Stimulated activated CD4-positive, alpha-beta T cell treated with anti-CD3 and anti-CD28 coated beads, Interleukin-2, amount 100 ng/mL, for 4 hours (primary cell): ENCODE measurements around the gene SAE1.
"Not testable (repeated sequence)": the region's sequence is repeated elsewhere in the genome, so short reads cannot be mapped to it uniquely, and the experiment has no call there.

Experiments
- DNase-seq: peaks from one replicate; pipeline ENCODE4 v3.0.0-alpha.2; 2020; ENCODE audit warnings: low read depth

The SAE1 gene

DNA sequence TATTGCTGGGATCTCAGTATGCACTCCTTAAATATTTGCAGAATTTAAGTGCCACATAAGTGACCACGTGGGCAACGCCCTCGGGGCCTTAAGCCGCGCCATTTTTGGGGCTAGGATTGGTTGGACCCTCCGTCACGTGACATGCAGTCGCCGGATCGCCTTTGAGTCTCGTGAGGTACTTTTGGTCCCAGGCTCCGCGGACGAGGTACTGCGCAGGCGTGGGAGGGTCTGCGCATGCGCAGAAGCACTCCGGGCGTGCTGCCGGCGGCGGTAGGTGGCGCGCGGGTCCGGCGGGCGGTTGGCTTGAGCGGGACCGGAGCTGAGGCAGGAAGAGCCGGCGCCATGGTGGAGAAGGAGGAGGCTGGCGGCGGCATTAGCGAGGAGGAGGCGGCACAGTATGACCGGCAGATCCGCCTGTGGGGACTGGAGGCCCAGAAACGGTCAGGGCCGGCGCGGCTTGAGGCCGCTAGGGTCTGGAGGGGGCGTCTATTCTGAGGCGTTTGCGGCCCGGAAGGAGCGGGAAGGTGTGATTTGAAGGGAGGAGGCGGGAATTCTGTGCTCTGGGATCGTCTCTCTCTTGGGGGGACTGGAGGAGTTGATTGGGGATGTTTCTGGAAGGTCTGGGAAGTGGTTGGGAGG, at the start of gene SAE1:
Gene SAE1 (plus strand): TSS at position 247 of the 639 bp plus-strand sequence. CDS start 96 bp downstream, at position 343.
- DNase-seq = peak; percentile 80

DNA sequence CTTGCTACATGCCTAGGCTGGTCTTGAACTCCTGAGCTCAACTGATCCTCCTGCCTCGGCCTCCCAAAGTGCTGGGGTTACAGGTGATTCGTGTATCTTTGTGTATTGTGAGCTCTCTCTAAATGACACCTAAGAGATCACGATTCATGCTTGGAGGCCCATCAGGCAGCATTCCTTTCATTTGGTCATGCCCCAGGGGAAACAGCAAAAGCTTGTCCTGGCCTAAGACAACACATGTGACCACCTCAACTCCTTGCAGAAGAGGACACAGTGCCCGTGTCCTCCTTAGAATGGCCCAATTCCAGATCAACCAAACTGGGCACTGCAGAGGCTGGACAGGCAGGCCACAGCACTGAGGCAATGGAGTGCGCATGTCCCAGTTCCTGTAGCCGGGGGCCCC, 49.5 kb upstream of the SAE1 start:
- DNase-seq = no peak

DNA sequence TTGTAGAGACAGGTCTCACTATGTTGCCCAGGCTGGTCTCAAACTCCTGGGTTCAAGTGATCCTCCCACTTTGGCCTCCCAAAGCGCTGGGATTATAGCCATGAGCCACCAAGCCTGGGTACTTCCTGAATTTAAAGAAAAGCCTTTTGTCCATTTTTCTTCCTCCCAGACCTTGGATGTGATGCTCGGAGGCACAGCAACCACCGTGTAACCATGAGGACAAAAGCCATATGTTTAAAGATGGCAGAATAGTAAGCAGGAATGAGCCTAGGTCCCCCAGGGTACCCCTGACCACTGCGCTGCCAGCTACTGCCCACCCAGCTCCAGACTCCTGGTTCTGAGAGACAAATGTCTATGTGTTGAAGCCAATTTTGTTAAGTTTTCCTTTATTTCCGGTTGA, 48.1 kb upstream of the SAE1 start:
- no peak for DNase-seq

DNA sequence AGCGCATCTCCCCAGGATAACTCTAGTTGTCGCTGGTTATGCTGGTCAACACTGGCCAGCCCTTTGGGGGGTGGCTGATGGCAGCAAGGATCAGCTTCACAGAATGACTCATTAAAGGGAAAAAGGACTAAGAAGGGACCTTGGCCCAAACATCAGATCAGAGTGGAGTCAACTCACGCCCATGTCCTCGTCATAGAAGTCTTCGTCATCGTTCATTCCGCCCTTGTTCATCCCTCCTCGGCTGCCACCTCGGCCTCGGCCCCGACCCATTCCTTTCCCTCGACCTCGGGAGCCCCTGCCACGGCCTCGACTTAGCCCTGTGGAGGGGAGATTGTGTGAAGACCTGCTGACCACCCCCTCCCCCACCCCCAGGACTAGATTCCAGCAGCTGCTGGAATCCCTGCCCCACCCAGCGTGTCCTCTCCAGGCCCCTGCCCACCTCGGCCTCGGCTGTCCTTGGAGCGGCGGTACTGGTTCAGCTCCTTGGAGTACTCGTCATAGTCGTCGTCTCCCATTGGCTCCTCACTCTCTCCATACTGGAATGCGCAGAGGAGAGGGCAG, 45.7 kb upstream of the SAE1 start:
- DNase-seq = no peak

DNA sequence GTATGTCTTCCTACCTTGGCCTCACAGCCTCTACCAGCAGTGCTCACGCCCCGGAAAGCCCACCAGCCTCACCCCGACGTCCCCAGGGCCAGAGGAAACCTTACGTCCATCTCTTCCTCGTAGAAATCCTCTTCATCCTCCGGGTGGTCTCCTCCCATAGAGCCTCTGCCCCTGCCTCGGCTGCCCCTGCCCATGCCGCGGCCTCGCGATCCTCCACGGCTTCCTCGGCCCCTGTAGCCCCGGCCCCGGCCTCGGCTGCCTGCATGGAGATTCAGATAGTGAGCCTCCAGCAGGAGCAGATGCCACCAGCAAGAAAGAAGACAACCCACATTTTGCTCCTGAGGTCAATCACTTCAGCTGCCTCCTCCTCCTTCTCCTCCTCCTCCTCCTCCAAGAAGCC, 44.4 kb upstream of the SAE1 start:
- no peak for DNase-seq

DNA sequence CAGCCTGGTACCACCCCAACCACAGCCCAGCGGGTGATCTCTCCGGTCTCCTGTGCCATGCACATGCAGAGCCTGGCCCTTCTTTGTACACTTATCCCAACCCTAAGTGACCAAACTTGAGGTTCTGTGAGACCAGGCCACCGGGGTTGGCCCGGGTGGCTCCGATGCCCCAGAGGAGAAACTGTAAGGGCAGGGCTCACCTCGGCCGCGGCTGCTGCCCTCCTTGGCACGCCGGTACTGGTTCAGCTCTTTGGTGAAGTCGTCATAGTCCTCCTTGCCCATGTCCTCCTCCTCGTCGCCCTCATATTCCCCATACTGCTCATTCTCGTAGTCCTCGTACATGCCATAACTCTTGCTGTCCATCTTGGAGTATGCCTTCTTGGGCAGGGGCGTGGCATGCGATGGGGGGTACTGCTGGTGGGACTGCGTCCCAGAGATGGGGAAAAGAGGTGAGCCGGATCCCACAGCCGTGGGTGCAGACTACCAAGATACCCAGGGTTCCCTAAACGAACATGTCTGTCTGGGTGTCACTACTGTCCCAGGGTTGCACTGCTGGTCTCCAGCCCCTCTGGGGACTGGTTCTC, 40.8 kb upstream of the SAE1 start:
- DNase-seq = no peak

DNA sequence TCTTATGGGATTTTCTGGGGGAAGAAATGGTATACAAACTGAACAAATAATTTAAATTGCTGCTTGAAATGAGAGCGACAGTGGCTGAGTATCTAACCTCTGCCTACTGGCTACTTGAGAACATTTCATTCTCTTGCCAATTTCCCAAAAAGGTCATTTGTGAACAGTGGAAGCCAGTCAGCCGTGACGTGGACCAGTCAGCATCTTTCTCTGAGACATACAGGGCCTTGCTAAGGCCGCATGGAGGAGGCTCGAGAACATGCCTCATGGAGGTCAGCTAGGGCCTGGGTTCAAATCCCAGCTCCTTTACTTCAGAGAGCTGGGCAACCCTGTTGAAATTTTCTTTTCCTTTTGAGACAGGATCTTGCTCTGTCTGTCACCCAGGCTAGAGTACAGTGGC, 37.4 kb upstream of the SAE1 start:
- no peak for DNase-seq

DNA sequence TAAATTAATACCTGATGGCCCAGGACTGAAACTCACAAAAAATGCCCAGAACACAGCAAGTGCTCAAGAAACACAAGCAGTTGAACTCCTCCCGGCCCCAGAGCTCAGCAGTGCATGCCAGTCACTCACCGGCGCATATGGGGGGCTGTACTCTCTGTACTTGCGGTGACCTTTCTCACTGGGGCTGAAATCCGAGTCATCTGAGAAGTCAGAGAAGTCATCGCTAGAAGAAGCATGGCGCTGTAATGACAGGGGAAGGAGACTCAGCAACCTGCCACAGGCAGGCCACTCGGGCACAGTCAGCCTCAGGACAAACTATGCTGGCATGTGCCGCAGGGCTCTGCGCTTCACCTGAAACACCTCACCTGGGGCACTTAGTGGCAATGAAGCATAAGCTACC, 36.8 kb upstream of the SAE1 start:
- DNase-seq = no peak

DNA sequence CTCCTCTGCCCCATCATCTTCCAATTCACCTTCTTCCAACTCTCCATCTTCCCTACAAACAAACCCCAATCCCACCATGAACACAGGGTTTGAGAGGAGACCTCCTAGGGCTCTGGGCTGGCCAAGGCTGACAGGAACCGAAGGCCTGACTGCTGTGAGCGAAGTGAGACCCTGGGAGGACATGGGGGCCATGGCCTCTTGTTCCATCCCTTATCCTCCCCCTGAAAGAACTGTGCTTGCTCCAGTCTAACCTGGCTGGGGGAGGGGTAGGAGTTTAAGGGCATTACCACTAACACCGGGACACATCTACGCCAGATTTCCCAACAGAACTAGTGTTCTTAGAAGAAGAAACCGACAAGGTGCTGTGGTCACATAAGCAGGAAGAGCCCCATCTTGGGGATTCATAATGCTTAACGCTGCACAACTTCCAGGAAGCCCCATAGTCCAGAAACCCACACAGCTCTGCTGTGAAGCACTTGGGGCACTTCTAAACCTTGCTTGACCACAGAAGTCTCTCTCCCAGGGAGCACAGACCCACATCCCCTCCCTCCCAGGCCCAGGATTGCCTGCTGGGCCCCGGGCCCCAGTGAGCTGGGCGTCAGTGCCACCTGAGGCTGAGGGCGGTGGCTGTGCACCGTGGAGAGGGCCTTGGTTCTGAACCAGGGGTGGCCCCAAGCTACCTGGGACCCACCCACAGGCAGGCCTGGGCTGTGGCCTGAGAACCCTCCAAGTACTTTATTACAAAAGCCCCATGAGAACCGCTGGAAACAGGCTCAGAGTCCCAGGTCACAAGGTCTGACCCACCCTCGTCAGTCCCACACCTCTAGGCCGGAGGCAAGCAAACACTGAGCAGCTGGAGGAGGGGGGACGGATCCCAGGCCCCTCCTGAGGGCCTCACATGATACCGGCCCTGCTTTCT, 35.8 kb upstream of the SAE1 start:
- no peak for DNase-seq

DNA sequence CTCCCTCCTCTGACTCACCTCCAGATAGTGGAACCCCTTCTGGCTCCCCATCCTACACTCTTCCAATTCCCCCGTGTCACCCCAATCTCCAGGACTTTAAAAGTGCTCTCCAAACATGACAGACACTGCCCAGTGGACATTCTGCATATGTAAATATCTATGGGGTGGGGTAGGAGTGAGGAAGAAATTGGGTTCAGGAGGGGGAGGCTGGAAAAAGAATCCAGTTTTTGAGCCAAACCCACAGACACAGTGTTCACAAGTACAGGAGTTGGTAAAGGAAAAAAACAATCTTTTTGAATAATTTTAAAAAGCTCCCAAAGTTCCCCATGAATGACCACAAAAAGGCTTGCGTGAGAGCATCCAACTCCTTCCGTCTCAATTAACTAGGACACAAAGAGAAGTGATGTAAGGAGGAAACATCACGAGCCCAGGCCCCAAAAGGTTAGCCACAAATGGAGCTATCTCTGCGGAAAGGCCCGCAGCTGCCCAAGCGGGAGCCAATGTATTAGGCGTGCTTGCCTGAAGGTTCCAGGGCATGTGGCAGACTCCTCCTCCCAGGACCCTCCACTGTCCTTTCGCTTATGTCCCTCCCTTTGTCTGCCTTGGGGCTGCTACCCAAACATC, 35.0 kb upstream of the SAE1 start:
- DNase-seq = no peak

DNA sequence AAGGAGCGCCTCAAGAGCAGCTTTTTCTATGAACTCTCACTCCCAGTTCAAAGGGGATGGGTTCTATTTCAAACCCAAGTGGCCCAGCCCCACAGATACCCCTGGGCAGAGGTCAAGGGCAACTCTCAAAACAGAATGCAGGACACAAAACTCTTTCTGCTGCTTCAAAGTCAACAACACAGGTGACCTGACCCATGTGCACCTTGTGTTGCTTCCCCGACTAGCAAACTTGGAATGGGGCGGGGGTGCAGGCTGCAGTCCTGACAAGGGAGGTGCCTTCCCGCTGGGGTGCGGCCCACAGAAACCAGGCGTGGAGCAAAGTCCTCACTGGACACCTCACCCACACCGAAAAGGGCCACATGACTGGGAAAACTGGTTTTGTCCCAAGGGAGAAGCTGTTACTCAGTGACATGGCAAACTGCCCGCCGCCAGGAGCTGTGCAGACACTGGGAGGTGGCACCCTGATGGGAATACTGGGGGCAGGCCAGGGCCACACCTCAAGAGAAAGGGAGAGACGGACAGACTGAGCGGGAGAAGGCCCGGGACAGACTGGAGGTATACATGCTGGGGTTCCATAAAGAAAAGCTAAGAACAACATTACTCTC, 34.4 kb upstream of the SAE1 start:
- DNase-seq = no peak

DNA sequence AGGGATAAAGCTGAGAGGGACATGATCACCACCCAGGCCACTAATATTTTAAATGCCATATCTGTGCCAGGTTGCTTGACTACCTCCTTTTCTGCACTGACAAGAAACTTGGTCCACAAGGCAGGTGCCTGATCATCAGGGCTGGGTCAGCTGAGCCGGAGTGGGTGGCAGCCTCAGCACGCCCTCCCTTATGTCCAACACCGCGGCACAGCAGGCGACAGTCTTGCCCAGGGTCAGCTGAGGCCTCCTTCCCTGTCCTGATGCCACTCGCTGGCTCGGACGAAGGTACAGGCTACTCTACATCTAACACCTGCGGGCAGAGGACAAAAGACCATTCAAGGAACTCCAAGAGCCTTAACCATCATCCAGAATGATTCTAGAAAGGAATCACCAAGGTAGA, 33.9 kb upstream of the SAE1 start:
- DNase-seq = no peak

DNA sequence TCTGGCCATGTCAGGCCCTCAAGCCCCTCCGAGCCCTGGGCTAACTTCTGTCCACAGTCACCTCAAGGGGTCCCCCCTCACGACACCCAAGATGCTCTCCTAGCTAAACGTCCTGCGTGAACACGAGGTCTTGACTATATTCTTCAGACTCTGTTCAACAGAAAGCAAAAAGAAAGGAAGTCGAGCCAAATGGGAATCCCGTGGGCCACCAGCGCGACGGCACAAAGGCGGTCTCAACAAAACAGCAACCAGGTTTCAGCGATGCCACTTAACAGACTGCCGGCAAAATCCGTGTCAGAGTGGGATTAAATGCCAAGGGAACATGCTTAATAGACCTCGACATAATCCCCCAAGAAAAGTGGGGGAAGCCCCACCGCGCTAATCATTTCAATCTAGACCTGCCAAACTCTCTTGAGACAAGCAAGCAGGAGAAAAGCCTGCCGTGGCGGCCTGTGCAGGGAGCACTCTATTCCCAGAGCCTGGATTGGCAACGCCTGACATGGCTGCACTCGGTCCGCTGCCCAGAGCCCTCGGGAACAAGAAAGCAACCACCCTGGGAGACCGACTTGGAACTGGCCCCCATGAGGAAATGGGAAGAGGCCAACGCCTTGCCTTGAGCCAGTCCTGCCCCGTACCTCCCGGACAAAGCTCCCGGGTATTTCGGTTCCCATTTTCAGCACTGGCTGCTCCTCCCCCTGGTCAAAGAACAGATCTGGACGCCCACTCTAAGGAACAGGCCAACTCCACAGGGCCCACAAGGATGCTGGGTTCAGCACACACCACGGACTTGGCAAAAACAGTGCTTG, 33.0 kb upstream of the SAE1 start:
- DNase-seq = no peak

DNA sequence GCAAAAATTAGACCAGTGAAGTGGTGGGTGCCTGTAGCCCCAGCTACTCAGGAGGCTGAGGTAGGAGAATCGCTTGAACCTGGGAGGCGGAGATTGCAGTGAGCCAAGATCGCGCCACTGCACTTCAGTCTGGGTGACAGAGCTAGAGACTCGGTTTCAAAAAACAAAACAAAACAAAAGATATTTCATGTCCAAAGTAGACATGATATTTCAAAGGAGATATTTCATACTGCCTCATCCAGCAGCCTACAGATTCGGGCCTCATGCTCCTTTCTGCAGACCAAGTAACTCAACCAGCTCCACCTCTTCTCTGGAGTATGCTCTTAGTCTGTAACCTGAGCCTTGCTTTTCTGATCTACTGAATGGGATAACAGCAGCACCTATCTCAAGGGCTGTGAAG, 32.0 kb upstream of the SAE1 start:
- DNase-seq = no peak

DNA sequence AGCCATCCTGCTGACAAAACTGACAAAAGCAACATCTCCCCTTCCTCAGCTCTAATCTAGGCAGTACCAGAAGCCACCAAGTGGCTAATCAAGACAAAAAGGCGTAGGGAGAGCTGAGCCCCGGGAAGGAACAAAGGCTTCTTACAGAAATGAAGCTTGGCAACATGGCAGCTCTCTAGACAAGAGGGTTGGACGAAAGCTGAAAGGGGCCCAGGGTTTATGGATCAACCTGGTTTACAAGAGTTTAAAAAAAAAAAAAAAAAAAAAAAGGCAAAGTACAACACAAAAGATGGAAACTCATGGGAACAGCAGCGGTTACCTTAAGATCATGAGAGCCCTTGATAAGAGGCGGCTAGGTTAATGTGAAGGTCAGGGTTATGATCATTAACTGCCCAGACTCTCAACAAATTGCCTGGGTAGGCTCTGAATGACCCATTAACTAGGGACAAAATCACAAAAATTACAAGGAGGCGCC, 31.0 kb upstream of the SAE1 start:
- DNase-seq = no peak

DNA sequence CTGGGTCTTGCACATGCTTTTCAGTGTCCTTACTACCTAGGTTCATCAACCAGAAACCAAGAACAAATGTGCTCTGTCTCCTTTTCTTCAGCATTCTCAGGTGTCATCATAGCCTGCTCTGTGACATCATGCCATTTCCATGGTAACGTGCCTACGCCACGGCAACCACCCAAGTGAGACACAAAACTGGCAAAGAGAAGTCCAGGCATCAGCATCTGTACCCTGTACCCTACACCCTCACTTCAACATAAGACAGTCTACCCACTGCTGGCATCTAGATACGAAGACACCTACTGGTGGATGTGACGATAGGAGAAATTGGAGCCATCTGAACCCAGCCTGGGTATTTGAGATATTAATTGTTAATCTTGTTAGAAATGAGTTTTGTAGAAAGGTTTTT, 30.3 kb upstream of the SAE1 start:
- DNase-seq = no peak

DNA sequence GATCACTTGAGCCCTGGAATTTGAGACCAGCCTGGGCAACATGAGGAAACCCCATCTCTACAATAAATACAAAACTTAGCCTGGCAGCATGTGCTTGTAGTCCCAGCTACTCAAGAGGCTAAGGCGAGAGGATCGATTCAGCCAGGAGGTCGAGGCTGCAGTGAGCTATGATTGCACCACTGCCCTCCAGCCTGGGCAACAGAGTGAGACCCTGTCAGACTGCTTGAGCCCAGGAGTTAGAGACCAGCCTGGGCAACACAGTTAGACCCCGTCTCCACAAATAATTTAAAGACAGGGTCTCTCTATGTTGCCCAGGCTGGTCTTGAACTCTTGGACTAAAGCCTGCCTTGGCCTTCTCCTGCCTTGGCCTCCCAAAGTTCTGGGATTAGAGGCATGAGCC, 29.5 kb upstream of the SAE1 start:
- not testable (repeated sequence) for DNase-seq

DNA sequence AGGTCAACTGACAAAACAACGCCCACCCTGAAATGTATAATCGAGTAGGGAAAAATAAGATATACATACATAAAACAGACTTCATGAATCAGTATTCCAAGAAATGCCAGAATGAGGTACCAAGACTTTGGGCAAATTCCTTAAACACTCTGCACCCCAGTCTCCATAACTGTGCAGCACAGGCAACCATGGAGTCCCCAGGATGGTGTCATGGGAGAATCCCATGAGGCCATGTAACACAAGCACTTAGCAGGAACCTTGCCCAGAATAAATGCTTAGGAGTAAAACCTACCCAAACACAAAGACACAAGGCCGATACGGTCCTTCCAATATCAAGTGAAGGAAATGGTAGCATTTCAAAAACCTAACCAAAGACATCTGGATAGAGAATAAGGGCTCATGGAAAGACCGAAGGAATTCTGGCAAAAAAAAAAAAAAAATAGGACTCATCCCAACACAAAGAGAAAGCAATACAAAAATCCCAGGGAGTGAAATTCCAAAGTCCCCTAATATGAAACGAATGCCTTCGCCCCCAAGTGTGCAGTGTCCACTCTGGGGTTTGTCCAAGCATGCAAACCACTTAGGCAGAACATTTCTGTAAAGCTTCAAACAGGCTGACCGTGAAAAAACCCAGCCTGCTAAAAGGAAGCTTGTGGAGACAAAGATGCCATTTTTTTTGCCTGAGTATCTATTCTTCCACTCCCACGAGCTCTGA, 28.1 kb upstream of the SAE1 start:
- no peak for DNase-seq

DNA sequence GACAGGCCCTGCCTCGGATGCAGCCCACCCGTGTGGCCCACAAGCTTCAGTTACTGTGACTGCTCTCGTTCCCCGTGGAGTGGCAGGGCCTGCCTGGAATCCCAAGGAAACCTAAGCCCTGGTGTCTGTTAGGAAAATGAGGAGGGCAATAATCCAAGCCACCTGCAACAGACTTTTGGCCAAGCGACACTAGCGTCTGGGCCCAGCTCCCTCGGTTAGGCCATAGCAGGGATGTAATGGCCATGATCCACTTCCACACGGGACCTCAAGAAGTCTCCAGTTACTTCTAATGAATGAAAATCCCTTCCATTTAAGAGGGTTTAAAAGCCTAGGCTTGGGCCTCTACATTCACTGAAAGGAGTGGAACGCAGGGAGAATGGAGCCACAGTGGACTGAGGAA, 26.0 kb upstream of the SAE1 start:
- no peak for DNase-seq

DNA sequence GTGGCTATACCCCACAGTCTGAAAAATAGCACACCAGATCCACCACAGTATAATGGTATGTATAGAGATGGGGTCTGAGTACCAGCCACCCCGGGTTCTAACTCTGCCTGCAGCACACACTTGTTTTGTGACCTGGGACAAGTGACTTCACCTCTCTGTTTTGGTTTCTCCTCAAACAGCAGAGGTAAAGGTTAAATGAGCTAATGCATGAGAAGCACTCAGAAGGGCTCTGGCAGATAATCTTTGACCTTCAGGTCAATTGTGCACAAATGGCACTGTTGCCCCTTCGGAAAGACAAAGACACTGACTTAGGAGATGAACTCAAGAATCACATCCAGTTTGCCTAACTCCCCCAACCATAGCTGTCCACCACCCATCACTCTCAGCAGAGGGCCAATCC, 24.8 kb upstream of the SAE1 start:
- no peak for DNase-seq
